GM21619 (cell line): Measurements from ENCODE around the gene ODF2.
A peak's percentile ranks its signal among the peaks of the same experiment; 100 is the strongest.
"Not testable (repeated sequence)": the region's sequence is repeated elsewhere in the genome, so short reads cannot be mapped to it uniquely, and the experiment has no call there.

ENCODE experiments used
- ATAC-seq: cut with Tn5 transposase; IDR thresholded peaks from one replicate; pipeline ENCODE4 v1.9.1; 2021; ENCODE audit not compliant: unreplicated experiment

ODF2 gene

GRCh38 chr9:128482186-128482585 lies 26.4 kb downstream of the ODF2 start:
- no peak for ATAC-seq

GRCh38 chr9:128484686-128485413 lies 29.0 kb downstream of the ODF2 start:
- no peak for ATAC-seq

GRCh38 chr9:128485414-128485855 lies 29.6 kb downstream of the ODF2 start:
- ATAC-seq, result no peak

- ATAC-seq, result no peak
Measured at GRCh38 chr9:128486201-128486600, 30.4 kb downstream of the ODF2 start.

- ATAC-seq, result no peak
Measured at GRCh38 chr9:128493424-128493823, 37.6 kb downstream of the ODF2 start.

- ATAC-seq, result no peak
Measured at GRCh38 chr9:128494108-128494745, 38.4 kb downstream of the ODF2 start.

GRCh38 chr9:128494746-128495129 lies 38.9 kb downstream of the ODF2 start:
- ATAC-seq, result no peak

- no peak for ATAC-seq
Measured at GRCh38 chr9:128495296-128495695, 39.5 kb downstream of the ODF2 start.

GRCh38 chr9:128495804-128496417 lies 40.1 kb downstream of the ODF2 start:
- ATAC-seq, result no peak

- ATAC-seq, result no peak
Measured at GRCh38 chr9:128497824-128498610, 42.2 kb downstream of the ODF2 start.

GRCh38 chr9:128498911-128499310 lies 43.1 kb downstream of the ODF2 start:
- ATAC-seq, result no peak

GRCh38 chr9:128499920-128500319 lies 44.1 kb downstream of the ODF2 start:
- ATAC-seq, result no peak

GRCh38 chr9:128503415-128503825 lies 47.6 kb downstream of the ODF2 start:
- not testable (repeated sequence) for ATAC-seq

GRCh38 chr9:128503870-128504269 lies 48.1 kb downstream of the ODF2 start:
- ATAC-seq, result no peak

GRCh38 chr9:128504485-128505413 lies 48.9 kb downstream of the ODF2 start, which contains the start of gene GLE1:
Gene GLE1, plus strand, starts transcription at chr9:128504719. Its CDS starts 87 bp downstream, at chr9:128504806.
- ATAC-seq, result peak; percentile 82

- ATAC-seq, result no peak
Measured at GRCh38 chr9:128505414-128505765, 49.6 kb downstream of the ODF2 start.

GRCh38 chr9:128505906-128506305 lies 50.1 kb downstream of the ODF2 start:
- ATAC-seq, result not testable (repeated sequence)

GRCh38 chr9:128512820-128513219 lies 57.0 kb downstream of the ODF2 start:
- ATAC-seq, result no peak

- ATAC-seq, result no peak
Measured at GRCh38 chr9:128521956-128522355, 66.2 kb downstream of the ODF2 start.

- no peak for ATAC-seq
Measured at GRCh38 chr9:128523199-128523925, 67.6 kb downstream of the ODF2 start.
